ENCODE data around the gene PLXNA4. TPM values are rescaled to one million over a fixed set of nuclear protein-coding genes. Genes with fewer than 3 reads are reported as not detected.

Gene PLXNA4
- total and polyA plus RNA-seq, 2 experiments from 2014 or later: 0.08 to 0.80 TPM

DNA sequence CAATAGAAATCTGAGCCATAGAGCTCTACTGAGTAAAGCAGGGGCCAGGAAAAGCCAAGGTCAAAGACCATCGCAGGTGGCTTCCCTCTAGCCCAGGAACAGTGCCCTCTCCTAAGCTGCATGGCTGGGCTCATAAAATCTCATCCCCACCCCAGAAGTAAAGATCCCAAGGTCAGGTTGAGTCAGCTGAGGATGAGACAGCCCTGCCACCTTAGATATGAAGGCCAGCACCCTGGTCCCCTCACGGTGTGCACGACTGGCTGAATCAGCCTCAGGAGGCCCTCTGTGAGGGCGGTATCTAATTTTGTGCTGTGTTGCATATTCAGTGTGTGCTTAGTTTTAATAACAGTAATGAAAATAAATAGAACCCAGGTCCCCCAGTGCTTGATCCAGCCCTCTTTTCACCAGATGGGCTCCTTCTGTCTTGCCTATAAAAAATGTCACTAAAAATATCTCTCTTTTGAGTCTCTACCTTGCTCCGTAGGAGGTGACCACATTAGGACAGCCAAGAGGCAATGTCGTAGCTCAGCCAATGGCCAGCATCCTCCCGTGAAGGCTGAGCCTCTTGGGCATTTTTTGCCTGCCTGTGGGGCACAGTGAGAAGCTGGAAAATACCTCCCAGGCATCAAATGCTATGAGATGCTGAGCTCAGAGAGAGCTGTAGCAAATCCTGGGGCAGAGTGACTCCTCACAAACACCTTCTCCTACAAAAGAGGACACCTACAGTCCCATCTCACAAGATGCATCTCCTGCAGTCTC lies 424.0 kb downstream of the PLXNA4 start:
- Mint-ChIP-seq H3K9me3 (peaks cover 3% of the 10 kb centered on the region; the same call in 2 of the 3 replicates), H3K27ac (no peak overlapping the region), H3K27me3 (ENCODE audit: insufficient read depth, low read depth, poor library complexity) (peaks cover 10% of the 10 kb centered on the region), H3K4me1 (peaks cover 20% of the 10 kb centered on the region), H3K4me3 (no peak overlapping the region), H3K36me3 (ENCODE audit: low read depth) (peaks cover 3% of the 10 kb centered on the region; the same call in 1 of the 3 replicates)
- ATAC-seq (no peak), DNase-seq (ENCODE audit: low spot score) (no peak)
- Histone ChIP-seq H4K20me1 (replicated peaks; ENCODE audit: insufficient read depth) (no peaks in the 10 kb centered on the region), H3F3A (replicated peaks; ENCODE audit: low read depth) (no peaks in the 10 kb centered on the region), H3K27me3 (ENCODE audit: insufficient read depth) (no peaks in the 10 kb centered on the region), H3K4me2 (no peak overlapping the region), H3K79me2 (replicated peaks; ENCODE audit: insufficient read depth) (no peaks in the 10 kb centered on the region), H3K27ac (ENCODE audit: low read depth) (no peak overlapping the region), H3K4me1 (ENCODE audit: insufficient read depth) (no peaks in the 10 kb centered on the region), H2AFZ (no peak overlapping the region), H3K9me2 (ENCODE audit: insufficient read depth) (0 out of 2 replicates have a peak, but pooled peaks cover 4% of the 10 kb centered on the region), H3K36me3 (ENCODE audit: insufficient read depth) (no peaks in the 10 kb centered on the region), H3K4me3 (no peak overlapping the region)
- TF ChIP-seq, protein P1, sequence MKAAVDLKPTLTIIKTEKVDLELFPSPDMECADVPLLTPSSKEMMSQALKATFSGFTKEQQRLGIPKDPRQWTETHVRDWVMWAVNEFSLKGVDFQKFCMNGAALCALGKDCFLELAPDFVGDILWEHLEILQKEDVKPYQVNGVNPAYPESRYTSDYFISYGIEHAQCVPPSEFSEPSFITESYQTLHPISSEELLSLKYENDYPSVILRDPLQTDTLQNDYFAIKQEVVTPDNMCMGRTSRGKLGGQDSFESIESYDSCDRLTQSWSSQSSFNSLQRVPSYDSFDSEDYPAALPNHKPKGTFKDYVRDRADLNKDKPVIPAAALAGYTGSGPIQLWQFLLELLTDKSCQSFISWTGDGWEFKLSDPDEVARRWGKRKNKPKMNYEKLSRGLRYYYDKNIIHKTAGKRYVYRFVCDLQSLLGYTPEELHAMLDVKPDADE (IDR thresholded peaks at IDR 0.05): no peak
- TF ChIP-seq NANOG (IDR thresholded peaks at IDR 0.05; ENCODE audit: borderline replicate concordance) (no peak), ZNF331 (CRISPR knock-in tag; IDR thresholded peaks at IDR 0.05; ENCODE audit: low read depth) (no peak), EZH2phosphoT487 (IDR thresholded peaks at IDR 0.05; ENCODE audit: unreplicated experiment) (no peak), POLR2AphosphoS5 (IDR thresholded peaks at IDR 0.05; ENCODE audit: low read depth) (no peak), ZNF114 (CRISPR knock-in tag; IDR thresholded peaks at IDR 0.05) (no peak), CTCF (conservative IDR thresholded peaks at IDR 0.05; ENCODE audit: low read depth in 2 of 2) (no peak), JUNB (IDR thresholded peaks at IDR 0.05; ENCODE audit: unreplicated experiment) (no peak), ZNF462 (CRISPR knock-in tag; IDR thresholded peaks at IDR 0.05) (no peak), STAT1 (IDR thresholded peaks at IDR 0.05; ENCODE audit: unreplicated experiment) (no peak)
- TF ChIP-seq, protein P2, sequence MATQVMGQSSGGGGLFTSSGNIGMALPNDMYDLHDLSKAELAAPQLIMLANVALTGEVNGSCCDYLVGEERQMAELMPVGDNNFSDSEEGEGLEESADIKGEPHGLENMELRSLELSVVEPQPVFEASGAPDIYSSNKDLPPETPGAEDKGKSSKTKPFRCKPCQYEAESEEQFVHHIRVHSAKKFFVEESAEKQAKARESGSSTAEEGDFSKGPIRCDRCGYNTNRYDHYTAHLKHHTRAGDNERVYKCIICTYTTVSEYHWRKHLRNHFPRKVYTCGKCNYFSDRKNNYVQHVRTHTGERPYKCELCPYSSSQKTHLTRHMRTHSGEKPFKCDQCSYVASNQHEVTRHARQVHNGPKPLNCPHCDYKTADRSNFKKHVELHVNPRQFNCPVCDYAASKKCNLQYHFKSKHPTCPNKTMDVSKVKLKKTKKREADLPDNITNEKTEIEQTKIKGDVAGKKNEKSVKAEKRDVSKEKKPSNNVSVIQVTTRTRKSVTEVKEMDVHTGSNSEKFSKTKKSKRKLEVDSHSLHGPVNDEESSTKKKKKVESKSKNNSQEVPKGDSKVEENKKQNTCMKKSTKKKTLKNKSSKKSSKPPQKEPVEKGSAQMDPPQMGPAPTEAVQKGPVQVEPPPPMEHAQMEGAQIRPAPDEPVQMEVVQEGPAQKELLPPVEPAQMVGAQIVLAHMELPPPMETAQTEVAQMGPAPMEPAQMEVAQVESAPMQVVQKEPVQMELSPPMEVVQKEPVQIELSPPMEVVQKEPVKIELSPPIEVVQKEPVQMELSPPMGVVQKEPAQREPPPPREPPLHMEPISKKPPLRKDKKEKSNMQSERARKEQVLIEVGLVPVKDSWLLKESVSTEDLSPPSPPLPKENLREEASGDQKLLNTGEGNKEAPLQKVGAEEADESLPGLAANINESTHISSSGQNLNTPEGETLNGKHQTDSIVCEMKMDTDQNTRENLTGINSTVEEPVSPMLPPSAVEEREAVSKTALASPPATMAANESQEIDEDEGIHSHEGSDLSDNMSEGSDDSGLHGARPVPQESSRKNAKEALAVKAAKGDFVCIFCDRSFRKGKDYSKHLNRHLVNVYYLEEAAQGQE (IDR thresholded peaks at IDR 0.05; ENCODE audit: unreplicated experiment): no peak

All from GM23338 (cell line).